SJSA1 (cell line): ENCODE measurements around the gene PCYT2. TPM values are rescaled to one million over a fixed set of nuclear protein-coding genes. Genes with fewer than 3 reads are reported as not detected.

ENCODE experiments used
- DNase-seq, 2 experiments: peaks; one replicate each; pipeline ENCODE4 v3.0.0-alpha.2; 2015 to 2020; ENCODE audit warnings: low spot score in 2 of 2, low read depth in 1 of 2
- H3K27ac ChIP-seq: fragments of 250-450 bp; sonication (Bioruptor Pico); 2 replicates; pipeline ENCODE4 v1.5.1; 2020; ENCODE audit warnings: mild to moderate bottlenecking, moderate library complexity
- H3K27me3 ChIP-seq: fragments of 250-450 bp; sonication (Bioruptor Pico); replicated peaks from 2 replicates; pipeline ENCODE4 v1.5.1; 2020; ENCODE audit warnings: mild to moderate bottlenecking, moderate library complexity
- H3K36me3 ChIP-seq: fragments of 250-450 bp; sonication (Bioruptor Pico); 2 replicates; pipeline ENCODE4 v1.5.1; 2020; ENCODE audit warnings: mild to moderate bottlenecking
- H3K4me1 ChIP-seq: fragments of 250-450 bp; sonication (Bioruptor Pico); replicated peaks from 2 replicates; pipeline ENCODE4 v1.6.1; 2021; ENCODE audit warnings: mild to moderate bottlenecking
- H3K4me3 ChIP-seq: fragments of 250-450 bp; sonication (Bioruptor Pico); 2 replicates; pipeline ENCODE4 v1.5.1; 2020; ENCODE audit warnings: mild to moderate bottlenecking
- H3K9me3 ChIP-seq: fragments of 250-450 bp; sonication (Bioruptor Pico); replicated peaks from 2 replicates; pipeline ENCODE4 v1.5.1; 2020; ENCODE audit warnings: mild to moderate bottlenecking
- total RNA-seq: library from RNA; depleted of rRNA; stranded (reverse); fragments of >200 nt; shearing (Covaris generic); gene quantifications from 2 replicates; pipeline ENCODE4 v1.2.3, GENCODE V29; 2014

The PCYT2 gene
- total RNA-seq, 1 experiment from 2014 or later = 74.2 TPM

- no peak overlapping the region for H3K4me3 ChIP-seq
- H3K27ac ChIP-seq = no peak overlapping the region
These were observed 23.9 kb upstream of the PCYT2 start for GRCh38 chr17:81934850-81935708.

GRCh38 chr17:81934098-81934757 is 23.0 kb upstream of the PCYT2 start:
- H3K36me3 ChIP-seq = no peaks in the 10 kb centered on the region
- no peak overlapping the region for H3K27ac ChIP-seq
- H3K4me1 ChIP-seq = peaks cover 13% of the 10 kb centered on the region
- H3K9me3 ChIP-seq = no peaks in the 10 kb centered on the region
- 0 out of 2 replicates have a peak, but pooled peaks cover 2% of the 10 kb centered on the region for H3K27me3 ChIP-seq
- DNase-seq = no peak
- H3K4me3 ChIP-seq = no peak overlapping the region

More at GRCh38 chr17:81934850-81935708, 23.9 kb upstream of the PCYT2 start:
- DNase-seq = no peak
- Histone ChIP-seq H3K36me3 (no peaks in the 10 kb centered on the region), H3K9me3 (no peaks in the 10 kb centered on the region), H3K27me3 (0 out of 2 replicates have a peak, but pooled peaks cover 2% of the 10 kb centered on the region), H3K4me1 (peaks cover 13% of the 10 kb centered on the region)

GRCh38 chr17:81933178-81933699 is 22.0 kb upstream of the PCYT2 start:
- 0 out of 2 replicates have a peak, but pooled peaks cover 2% of the 10 kb centered on the region for H3K27me3 ChIP-seq
- H3K36me3 ChIP-seq = no peaks in the 10 kb centered on the region
- DNase-seq = no peak
- no peaks in the 10 kb centered on the region for H3K9me3 ChIP-seq
- no peak overlapping the region for H3K27ac ChIP-seq
- H3K4me1 ChIP-seq = peaks cover 17% of the 10 kb centered on the region
- H3K4me3 ChIP-seq = no peak overlapping the region

- Histone ChIP-seq H3K27ac (no peak overlapping the region), H3K9me3 (no peaks in the 10 kb centered on the region), H3K4me3 (no peak overlapping the region), H3K36me3 (no peaks in the 10 kb centered on the region), H3K27me3 (0 out of 2 replicates have a peak, but pooled peaks cover 2% of the 10 kb centered on the region), H3K4me1 (peaks cover 23% of the 10 kb centered on the region)
- no peak for DNase-seq
These were observed 21.3 kb upstream of the PCYT2 start for GRCh38 chr17:81932333-81932983.

- H3K9me3 ChIP-seq = no peaks in the 10 kb centered on the region
- peaks cover 16% of the 10 kb centered on the region for H3K4me1 ChIP-seq
- peaks cover 4% of the 10 kb centered on the region for H3K36me3 ChIP-seq
- no peak for DNase-seq
- H3K27ac ChIP-seq = no peak overlapping the region
- H3K27me3 ChIP-seq = 0 out of 2 replicates have a peak, but pooled peaks cover 2% of the 10 kb centered on the region
- H3K4me3 ChIP-seq = no peak overlapping the region
These were observed 20.5 kb upstream of the PCYT2 start for GRCh38 chr17:81931557-81932332.

- Histone ChIP-seq H3K4me1 (peaks cover 16% of the 10 kb centered on the region), H3K9me3 (no peaks in the 10 kb centered on the region), H3K36me3 (peaks cover 4% of the 10 kb centered on the region), H3K27ac (no peak overlapping the region), H3K27me3 (0 out of 2 replicates have a peak, but pooled peaks cover 2% of the 10 kb centered on the region), H3K4me3 (no peak overlapping the region)
- DNase-seq = no peak
These were observed 20.0 kb upstream of the PCYT2 start for GRCh38 chr17:81931189-81931556.

- no peak for DNase-seq
- Histone ChIP-seq H3K27me3 (0 out of 2 replicates have a peak, but pooled peaks cover 2% of the 10 kb centered on the region), H3K4me1 (peaks cover 20% of the 10 kb centered on the region), H3K27ac (no peak overlapping the region), H3K9me3 (no peaks in the 10 kb centered on the region), H3K36me3 (peaks cover 4% of the 10 kb centered on the region), H3K4me3 (no peak overlapping the region)
These were observed 19.2 kb upstream of the PCYT2 start for GRCh38 chr17:81930142-81931125.

GRCh38 chr17:81929253-81930141 is 18.3 kb upstream of the PCYT2 start:
- no peak for DNase-seq
- Histone ChIP-seq H3K4me1 (peaks cover 20% of the 10 kb centered on the region), H3K27me3 (0 out of 2 replicates have a peak, but pooled peaks cover 2% of the 10 kb centered on the region), H3K36me3 (peaks cover 4% of the 10 kb centered on the region), H3K4me3 (no peak overlapping the region), H3K27ac (no peak overlapping the region), H3K9me3 (no peaks in the 10 kb centered on the region)

GRCh38 chr17:81928544-81929252 is 17.5 kb upstream of the PCYT2 start:
- peak overlapping the region; percentile 91; the same call in 1 of the 2 replicates for H3K4me3 ChIP-seq
- peaks cover 4% of the 10 kb centered on the region for H3K36me3 ChIP-seq
- no peak for DNase-seq
- H3K9me3 ChIP-seq = no peaks in the 10 kb centered on the region
- peaks cover 28% of the 10 kb centered on the region for H3K4me1 ChIP-seq
- H3K27ac ChIP-seq = no peak overlapping the region
- H3K27me3 ChIP-seq = 0 out of 2 replicates have a peak, but pooled peaks cover 2% of the 10 kb centered on the region

- Histone ChIP-seq H3K27me3 (0 out of 2 replicates have a peak, but pooled peaks cover 2% of the 10 kb centered on the region), H3K27ac (peak within 1 kb of the TSS; percentile 95), H3K9me3 (no peaks in the 10 kb centered on the region), H3K4me1 (peaks cover 33% of the 10 kb centered on the region), H3K4me3 (peak within 1 kb of the TSS; percentile 91), H3K36me3 (peaks cover 5% of the 10 kb centered on the region)
- peak; percentile 96 to 99 for DNase-seq
These were observed 16.7 kb upstream of the PCYT2 start, which contains the start of gene MAFG for GRCh38 chr17:81927653-81928543. MAFG (minus strand) TSS chr17:81927735; CDS start chr17:81923185, 4,550 bp downstream.
